GM18526 (cell line): ENCODE measurements around the gene IGF2BP2.

Experiments
- POLR2A ChIP-seq: IDR thresholded peaks from 3 replicates; pipeline ENCODE4 v1.6.1; 2011; ENCODE audit not compliant: insufficient read length; ENCODE audit errors: extremely low read depth

The IGF2BP2 gene

GRCh38 chr3:185645596-185646381 lies 179.1 kb downstream of the IGF2BP2 start:
- TF ChIP-seq POLR2A, result no peak

- TF ChIP-seq POLR2A, result no peak
These were observed 184.5 kb downstream of the IGF2BP2 start for GRCh38 chr3:185640308-185640707.

DNA sequence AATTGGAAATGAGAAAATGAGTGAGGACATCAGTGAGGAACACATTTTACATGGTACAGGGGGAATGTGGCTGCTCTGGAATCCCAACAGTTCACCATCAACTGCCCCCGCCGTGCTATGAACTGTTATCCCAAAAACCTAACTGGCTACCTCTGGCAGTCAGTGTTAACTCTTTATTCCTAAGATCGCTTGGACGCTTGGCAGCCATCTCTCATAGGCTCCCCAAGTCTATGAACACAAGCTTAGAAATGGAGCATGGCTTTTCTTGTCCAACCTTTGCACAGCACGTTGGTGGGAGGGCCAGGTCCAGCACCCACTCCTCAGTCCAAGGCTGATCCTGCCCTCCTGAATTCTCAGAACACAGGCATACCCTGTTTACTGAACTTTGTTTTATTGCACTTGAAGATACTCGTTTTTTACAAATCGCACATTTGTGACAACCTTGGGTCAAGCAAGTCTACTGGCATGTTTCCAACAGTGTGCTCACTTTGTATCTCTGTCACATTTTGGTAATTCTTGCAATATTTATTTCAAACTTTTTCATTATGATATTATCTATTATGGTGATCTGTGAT lies 185.1 kb downstream of the IGF2BP2 start:
- TF ChIP-seq POLR2A, result no peak

DNA sequence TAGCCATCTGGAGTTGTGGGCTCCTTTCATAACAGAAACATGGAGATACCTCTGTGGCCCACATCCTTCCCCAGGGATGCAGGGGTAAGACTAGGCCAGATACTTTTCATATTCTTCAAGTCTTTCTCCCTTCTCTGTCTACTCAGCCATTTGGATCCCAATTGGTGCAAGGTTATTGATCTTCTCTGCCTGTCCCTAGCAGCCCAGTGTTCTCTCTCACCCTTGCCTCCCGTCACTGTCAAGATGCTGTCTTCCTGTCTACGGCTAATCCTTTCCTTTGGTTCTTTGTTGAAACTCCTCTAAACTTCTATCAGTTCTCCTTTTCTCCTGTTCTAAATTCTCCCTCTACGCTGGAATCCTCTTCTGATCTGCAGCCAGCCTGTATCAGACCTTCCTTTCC lies 187.5 kb downstream of the IGF2BP2 start:
- TF ChIP-seq POLR2A, result no peak

- no peak for TF ChIP-seq POLR2A
These were observed 191.8 kb downstream of the IGF2BP2 start for GRCh38 chr3:185632996-185633395.

- no peak for TF ChIP-seq POLR2A
These were observed 193.2 kb downstream of the IGF2BP2 start for GRCh38 chr3:185631508-185632206.

DNA sequence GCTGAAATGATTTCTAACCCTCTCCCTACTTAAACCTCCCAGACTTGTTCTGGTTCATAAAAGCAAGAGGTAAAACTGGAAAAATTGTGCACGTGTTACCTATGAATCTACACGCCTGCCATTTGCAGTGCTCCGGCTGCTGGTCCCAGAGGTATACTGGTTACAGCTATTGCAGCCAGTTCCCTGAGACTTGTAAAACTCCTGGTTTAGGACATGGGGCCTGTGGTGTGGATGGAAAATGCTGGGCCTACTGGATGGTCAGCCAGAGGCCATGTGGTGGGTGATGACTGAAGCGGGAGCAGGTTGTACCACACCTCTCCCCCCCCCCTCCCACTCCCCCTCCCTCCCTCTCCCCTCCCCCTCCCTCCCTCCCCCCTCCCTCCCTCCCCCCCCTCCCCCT lies 193.7 kb downstream of the IGF2BP2 start:
- TF ChIP-seq POLR2A, result no peak

- TF ChIP-seq POLR2A, result no peak
These were observed 194.6 kb downstream of the IGF2BP2 start for GRCh38 chr3:185630182-185630622.

DNA sequence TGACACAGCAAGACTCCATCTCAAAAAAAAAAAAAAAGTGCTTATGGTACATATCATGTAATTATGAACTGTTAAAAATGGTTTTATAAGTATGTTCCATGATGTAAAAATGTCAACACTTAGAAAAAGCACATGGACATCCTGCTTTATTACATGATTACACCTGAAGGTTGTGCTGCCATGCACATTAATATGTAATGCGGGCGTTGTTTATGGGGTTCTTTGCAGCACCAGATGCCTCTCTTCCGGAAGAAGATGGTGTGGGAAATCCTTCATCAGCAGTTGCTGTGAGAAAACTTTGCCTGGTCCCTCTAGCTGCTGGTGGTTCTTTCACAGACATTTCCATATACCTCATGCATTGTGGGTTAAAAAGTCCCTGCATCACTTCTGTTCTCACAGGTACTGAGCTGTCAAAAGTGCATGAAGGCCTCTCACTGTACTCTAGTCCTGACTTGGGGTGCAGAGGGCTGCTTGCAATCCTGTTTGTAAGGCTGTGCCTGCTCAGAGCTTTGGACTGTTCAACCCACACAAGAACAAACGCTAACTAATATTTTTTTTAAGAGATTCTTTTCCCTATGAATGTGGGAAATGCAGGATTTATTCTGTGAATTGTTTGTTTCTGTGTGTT lies 195.2 kb downstream of the IGF2BP2 start:
- TF ChIP-seq POLR2A, result no peak

DNA sequence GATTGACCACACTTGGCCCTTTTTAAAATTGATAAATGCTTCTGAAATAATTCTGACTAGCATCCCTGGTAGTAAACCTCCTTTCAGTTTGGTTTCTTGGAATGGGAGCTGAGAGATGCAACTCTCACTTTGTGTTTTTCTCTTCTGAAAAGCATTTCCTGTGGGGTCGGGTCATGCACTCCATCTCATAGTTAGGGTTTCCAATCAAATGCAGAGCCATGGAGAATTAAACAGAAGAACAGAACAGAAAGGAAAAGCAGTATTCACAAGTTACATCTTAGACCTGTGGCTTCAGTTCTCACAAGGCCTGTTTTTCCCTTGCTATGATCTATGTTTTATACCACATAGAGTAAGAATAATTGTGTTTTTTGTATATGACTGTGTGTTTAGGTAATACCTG lies 199.1 kb downstream of the IGF2BP2 start:
- no peak for TF ChIP-seq POLR2A

GRCh38 chr3:185623939-185624665 lies 200.7 kb downstream of the IGF2BP2 start:
- TF ChIP-seq POLR2A, result no peak

DNA sequence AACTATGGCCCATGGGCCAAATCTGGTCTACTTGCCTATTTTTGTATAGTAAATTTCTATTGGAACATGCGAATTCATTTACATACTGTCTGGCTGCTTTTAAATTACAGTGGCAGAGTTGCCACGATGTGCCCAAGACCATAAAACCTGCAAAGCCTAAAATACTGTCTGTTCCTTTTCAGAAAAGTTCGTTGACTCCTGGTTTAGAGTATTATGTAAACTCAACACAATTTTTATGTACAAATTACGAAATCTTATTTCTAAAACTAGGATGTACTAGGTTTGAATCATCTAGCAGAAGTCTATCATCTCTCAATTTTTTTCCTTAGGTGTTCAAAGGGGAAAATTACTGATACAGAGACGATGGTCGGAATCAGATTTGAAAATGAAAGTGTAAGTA lies 211.8 kb downstream of the IGF2BP2 start:
- TF ChIP-seq POLR2A, result no peak

GRCh38 chr3:185606196-185606595 lies 218.6 kb downstream of the IGF2BP2 start:
- TF ChIP-seq POLR2A, result no peak

DNA sequence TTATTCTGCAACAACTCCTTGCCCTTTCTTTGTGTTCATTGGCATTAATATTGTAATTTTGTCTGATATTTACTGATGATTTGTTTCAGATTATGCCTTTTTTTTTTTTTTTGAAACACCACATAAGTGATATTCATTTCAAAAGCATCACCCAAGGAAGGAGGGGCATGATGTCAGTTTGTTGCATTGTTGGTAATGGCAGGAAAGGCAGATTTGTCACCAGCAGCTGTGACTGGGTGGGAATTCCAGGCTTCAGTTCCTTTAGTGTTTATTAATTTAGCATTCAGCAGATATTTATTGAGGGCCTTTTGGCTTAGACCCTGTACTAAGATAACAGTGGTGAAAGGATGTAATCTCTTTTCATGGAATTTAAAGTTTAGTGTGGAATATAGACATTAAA lies 219.3 kb downstream of the IGF2BP2 start:
- TF ChIP-seq POLR2A, result no peak

GRCh38 chr3:185595526-185595925 lies 229.3 kb downstream of the IGF2BP2 start:
- TF ChIP-seq POLR2A, result no peak
